ENCODE data around the gene KISS1R.

DNA sequence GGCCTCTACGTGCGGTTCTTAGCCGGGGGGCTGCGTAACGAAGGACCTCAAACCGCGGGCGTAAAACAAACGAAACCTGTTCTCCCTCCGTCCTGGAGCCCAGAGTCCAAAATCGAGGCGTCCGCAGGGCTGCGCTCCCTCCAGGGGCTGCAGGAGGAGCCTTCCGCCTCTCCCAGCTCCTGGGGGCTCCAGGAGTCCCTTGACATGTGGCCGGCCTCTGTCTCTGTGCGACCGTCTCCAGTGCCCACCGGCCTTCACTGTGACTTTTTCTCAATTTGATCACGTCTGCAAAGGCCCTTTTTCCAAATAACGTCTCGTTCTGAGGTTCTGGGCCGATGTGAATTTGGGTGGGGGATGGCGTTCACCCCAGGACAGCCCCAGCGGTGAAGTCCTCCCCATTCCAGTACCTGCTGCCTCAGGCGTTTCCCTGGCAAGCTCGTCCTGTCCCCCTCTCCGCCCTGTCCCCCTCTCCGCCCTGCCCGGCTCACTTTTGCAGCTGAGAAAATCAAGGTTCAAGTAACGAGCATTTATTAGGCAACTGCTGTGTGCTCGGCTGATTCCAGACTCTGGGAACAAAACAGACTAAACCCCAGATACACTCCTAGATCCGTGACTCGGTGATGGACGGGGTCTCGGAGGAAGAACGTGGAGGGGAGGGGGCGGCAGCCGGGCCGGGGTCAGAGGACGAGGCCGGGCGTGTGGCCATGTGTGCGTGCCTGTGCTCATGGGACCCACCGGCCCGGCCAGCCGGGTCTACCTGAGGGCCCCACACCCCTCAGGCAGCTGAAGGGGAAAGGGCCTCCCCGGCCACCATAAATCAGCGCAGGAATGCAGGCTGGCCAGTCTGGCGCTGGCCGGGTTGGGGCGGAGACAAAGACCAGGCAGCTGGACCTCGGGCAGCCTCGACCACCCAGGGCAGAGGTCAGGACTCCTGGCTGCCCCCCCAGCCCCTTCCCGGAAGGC is 39.0 kb downstream of the KISS1R start:
- TF ChIP-seq POLR2A (IDR thresholded peaks at IDR 0.05) (no peak), EP300 (IDR thresholded peaks at IDR 0.05) (no peak)
- TF ChIP-seq, protein P1, sequence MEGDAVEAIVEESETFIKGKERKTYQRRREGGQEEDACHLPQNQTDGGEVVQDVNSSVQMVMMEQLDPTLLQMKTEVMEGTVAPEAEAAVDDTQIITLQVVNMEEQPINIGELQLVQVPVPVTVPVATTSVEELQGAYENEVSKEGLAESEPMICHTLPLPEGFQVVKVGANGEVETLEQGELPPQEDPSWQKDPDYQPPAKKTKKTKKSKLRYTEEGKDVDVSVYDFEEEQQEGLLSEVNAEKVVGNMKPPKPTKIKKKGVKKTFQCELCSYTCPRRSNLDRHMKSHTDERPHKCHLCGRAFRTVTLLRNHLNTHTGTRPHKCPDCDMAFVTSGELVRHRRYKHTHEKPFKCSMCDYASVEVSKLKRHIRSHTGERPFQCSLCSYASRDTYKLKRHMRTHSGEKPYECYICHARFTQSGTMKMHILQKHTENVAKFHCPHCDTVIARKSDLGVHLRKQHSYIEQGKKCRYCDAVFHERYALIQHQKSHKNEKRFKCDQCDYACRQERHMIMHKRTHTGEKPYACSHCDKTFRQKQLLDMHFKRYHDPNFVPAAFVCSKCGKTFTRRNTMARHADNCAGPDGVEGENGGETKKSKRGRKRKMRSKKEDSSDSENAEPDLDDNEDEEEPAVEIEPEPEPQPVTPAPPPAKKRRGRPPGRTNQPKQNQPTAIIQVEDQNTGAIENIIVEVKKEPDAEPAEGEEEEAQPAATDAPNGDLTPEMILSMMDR (IDR thresholded peaks at IDR 0.05): no peak

Data from suprapubic skin (tissue), 3 donors.